T1000 (cell line): ENCODE results near the gene NR2F6.
"Not testable (repeated sequence)": the region's sequence is repeated elsewhere in the genome, so short reads cannot be mapped to it uniquely, and the experiment has no call there.

Source experiments
- DNase-seq: peaks from one replicate; lab custom pipeline; 2025; ENCODE audit warnings: mixed read lengths; lab: John Stamatoyannopoulos, UW

Gene NR2F6

GRCh38 chr19:17245535-17245984 is at the start of gene NR2F6:
TSS of gene NR2F6 (minus strand) at chr19:17245919. CDS start at chr19:17245220, 699 bp downstream.
- DNase-seq = no peak

GRCh38 chr19:17294051-17294891 is 48.6 kb upstream of the NR2F6 start:
- no peak for DNase-seq

DNA sequence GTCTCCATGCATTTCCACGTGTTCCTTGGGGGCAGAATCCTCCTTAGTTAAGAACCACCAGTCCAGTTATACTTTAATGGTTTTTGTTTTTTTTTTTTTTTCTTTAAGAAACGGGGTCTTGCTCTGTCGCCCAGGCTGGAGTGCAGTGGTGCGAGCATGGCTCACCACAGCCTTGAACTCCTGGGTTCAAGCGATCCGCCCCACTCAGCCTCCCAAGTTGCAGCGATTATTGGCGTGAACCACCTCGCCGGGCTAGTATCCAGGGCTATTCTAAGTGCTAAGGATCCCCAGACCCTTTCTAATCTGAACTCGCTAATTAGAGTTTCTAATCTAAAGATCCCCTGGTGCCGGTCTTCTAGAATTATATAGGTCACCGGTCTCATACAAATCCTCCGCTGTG is 47.9 kb upstream of the NR2F6 start:
- DNase-seq = no peak

- peak; percentile 58 for DNase-seq
These were observed 46.8 kb upstream of the NR2F6 start for GRCh38 chr19:17292301-17293074.

GRCh38 chr19:17289489-17289888 is 43.8 kb upstream of the NR2F6 start:
- DNase-seq = no peak

GRCh38 chr19:17286752-17287151 is 41.0 kb upstream of the NR2F6 start:
- no peak for DNase-seq

DNA sequence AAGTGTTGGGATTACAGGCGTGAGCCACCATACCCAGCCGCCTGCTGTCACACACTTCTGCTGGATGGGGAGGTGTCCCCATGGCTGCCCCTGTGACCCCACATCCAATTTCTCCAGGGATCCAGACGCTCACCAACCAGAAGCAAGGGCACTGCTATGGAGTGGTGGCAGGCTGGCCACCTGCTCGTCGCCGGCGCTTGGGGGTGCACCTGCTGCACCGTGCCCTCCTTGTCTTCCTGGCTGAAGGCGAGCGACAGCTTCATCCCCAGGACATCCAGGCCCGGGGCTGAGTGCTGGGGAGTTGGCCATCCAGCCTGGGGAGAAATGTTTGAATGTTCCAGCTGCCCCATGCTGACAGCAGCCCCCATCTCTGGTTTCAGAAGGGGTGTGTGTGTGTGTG is 40.5 kb upstream of the NR2F6 start:
- DNase-seq = no peak

- DNase-seq = no peak
These were observed 39.9 kb upstream of the NR2F6 start for GRCh38 chr19:17285415-17286135.

DNA sequence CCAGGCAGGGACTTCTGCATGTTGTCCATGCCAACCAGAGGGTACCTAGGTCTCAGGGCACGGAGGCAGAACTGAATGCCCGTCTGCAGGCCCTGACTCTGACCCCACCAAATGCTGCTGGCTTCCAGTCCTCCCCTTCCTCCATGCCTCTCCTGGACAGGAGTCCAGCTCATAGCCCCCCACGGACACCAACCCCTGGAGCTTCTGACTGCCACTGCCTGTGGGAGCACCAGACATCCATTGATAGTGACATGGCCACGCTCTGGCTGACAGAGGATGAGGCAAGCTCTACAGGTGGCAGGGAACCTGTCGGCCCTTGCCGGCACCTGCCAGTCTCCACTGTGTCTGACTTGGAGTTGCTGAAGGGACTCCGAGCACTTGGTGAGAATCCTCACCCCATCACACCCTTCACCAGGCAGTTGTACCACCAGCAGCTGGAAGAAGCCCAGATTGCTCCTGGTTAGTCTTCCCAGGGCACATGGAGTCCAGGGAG is 37.8 kb upstream of the NR2F6 start:
- DNase-seq = no peak

DNA sequence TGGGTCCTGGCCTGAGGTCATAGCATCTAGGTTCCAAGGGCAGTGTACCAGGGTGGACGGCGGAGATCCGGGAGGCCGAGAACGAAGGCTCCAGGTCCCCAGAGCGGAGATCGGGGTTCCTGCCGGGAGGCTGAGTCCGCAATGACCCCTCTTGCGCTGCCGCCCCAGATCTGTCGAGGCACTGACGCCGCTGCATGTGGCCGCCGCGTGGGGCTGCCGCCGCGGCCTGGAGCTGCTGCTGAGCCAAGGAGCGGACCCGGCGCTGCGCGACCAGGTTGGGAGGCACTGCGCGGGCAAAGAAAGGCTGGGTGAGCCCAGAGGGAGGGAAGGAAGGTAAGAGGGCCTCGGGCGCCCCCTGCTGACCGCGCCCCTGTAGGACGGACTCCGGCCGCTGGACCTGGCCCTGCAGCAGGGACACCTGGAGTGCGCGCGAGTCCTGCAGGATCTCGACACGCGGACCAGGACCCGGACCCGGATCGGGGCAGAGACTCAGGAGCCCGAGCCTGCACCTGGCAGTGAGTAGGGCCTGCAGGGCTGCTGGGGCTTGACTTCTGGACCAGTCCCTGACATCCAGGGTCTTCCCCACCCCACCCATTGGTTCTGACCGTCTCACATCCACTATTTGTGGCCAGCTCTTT is 36.9 kb upstream of the NR2F6 start:
- peak; percentile 77 for DNase-seq

DNA sequence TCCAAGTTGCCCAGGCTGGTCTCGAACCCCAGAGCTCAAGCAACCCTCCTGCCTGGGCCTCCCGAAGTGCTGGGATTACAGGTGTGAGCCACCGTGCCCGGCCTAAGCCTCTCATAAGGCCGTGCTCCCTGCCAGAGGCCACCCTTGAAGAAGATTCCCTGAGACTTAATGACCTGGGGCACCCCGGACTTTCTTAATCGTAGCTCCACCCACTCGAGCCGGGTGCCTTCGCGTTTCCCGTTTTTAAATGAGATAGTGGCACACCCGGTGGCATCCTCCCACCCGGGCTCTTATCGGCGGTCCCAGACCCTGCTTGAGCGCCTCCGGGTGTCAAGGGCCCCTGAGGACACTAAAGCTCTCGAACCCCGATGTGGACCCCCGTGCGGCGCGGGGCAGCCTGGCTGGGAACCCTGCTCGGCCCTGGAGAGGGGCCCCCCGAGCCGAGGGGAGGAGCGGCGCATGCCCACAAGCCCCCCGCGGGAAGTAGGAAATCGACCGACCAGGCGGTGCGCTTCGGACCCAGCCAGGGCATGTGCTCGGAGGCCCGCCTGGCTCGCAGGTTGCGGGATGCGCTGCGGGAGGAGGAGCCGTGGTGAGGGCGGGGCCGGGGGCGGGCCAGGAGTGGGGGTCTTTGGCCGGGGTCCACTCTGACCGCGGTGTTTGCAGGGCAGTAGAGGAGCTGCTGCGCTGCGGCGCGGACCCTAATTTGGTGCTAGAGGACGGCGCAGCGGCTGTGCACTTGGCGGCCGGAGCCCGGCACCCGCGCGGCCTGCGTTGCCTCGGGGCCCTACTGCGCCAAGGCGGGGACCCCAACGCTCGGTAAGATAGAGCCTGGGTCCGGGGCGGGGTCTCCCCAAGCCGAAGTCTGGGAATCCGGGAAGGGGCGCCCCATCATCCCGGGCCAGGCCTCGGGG is 35.9 kb upstream of the NR2F6 start, which contains the start of gene ANKLE1:
ANKLE1 (plus strand) TSS at position 511 of the 914 bp plus-strand sequence; CDS start at position 531, 20 bp downstream.
- DNase-seq = peak; percentile 37

DNA sequence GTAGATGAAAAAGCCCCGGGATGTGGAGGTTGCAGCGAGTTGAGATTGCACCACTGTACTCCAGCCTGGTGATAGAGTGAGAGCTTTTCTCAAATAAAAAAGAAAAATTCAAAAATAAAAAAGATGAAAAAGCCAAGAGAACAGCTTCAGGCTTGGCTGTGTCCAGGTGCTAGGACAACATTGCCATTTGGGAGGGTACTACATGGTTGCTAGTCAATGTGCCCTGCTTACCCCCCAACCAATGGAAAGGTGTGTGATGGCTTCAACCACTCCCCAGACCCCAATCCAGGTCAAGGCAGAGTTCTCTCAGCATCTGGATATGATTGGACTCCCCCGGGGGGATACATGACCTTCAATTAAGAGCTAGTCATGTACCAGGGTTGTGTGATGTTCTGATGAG is 33.7 kb upstream of the NR2F6 start:
- DNase-seq = no peak

DNA sequence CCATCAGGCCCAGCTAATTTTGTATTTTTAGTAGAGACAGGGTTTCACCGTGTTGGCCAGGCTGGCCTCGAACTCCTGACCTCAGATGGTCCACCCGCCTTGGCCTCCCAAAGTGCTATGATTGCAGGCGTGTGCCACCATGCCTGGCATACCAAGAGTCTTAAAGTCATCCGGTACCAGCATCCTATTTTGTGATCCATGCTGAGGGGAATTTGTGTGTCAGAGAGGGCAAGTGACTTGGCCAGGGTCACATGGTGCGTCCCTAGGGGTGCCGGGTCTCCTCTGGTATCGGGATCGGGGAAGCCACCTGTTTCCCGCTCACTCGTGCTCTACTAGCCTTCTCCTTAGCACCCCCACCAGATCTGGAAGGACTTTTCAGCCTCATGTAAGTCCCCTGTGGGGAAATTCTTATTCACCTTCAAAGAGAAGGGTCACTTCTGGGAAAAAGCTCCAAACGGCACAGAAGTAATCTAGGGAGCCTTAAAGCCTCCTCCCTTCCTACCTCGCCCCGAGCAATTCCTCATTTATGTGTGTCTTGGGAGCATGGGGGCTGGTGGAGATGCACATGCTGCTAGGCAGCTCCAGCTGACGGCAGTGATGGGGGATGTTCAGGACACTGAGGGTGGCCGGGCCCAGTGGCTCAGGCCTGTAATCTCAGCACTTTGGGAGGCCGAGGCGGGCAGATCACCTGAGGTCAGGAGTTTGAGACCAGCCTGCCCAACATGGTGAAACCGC is 29.9 kb upstream of the NR2F6 start:
- no peak for DNase-seq

DNA sequence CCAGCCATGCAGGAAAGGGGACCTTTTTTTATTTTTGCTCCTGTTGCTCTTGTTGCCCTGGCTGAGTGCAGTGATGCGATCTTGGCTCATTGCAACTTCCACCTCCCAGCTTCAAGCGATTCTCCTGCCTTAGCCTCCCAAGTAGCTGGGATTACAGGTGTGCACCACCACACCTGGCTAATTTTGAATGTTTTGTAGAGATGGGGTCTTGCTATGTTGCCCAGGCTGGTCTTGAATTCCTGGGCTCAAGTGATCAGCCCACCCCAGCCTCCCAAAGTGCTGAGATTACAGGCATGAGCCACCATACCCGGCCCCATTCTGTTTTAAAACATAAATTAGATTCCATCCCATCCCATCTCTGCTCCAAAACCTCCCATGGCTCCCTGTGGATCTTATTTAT is 29.2 kb upstream of the NR2F6 start:
- not testable (repeated sequence) for DNase-seq

GRCh38 chr19:17268754-17269153 is 23.0 kb upstream of the NR2F6 start:
- no peak for DNase-seq

DNA sequence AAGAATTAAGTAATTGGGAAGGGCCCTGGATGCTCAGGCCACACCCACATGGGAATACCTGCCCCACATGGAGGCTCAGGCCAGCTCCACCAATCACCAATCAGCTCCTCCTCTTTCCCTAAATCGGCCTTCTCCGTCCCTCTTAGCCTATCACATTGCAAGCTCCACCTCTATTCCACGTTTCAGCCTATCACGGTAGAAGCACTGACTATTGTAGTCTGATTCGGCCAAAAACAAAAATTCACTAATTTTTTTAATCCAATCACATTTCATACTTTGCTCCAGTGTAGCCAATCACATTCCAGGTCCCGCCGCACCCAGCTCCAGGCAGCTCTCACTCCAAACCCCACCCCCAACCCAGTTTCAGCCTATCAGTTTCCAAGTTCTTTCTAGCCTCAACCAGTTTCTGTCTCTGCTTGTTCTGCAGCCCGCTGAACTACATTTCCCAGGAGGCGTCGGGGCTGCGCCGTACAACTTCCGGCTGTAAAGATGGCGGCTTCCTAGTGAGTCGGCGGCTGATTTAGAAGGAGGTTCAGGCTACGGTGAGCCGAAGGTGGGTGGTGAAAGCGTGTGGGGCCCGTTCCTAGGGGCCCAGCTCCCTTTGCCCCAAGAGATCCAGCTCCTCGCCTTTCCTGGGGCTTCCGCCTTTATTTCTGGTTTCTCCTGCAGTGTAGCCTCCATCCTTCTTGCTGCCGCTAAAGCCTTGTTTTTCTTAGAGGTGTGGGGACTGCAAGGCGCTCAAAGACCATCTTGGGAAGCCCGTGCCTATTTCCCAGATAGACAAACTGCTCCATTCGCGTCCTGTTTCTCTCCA is 21.5 kb upstream of the NR2F6 start, which contains the start of gene BABAM1:
BABAM1 (plus strand) TSS at position 469 of the 814 bp plus-strand sequence. CDS start 1,364 bp downstream, outside the sequence.
- DNase-seq = peak; percentile 94

- DNase-seq = no peak
These were observed 20.9 kb upstream of the NR2F6 start for GRCh38 chr19:17266589-17266974.

- no peak for DNase-seq
These were observed 20.3 kb upstream of the NR2F6 start for GRCh38 chr19:17266026-17266425.

DNA sequence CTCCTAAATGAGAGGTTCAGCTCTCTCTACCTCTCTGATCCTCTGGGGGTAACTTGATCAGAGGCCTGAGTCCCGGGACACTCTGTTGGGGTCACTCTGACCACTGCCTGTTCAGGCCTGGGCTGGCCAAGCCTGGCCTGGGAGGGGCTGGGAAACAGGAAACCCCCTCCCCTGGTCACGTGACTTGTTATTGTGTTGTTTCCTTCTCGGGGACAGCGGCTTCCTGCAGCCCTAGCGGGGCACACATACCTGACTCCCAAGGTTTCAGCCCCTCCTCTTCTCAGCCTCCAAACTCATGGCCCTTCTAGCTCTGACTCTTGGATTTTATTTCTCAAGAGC is 18.9 kb upstream of the NR2F6 start, which contains the start of gene USHBP1:
USHBP1 (minus strand) TSS at position 105 of the 339 bp plus-strand sequence. CDS start 446 bp downstream, outside the sequence.
- no peak for DNase-seq
